Caco-2 (cell line): ENCODE data around the gene BAZ2A. TPM values are rescaled to one million over a fixed set of nuclear protein-coding genes. Genes with fewer than 3 reads are reported as not detected.

Experiments used
- BruUV-seq: library from RNA; stranded (reverse); fragments of 400-500 nt; replicated peaks from 2 replicates; lab custom pipeline; 2021; lab: Mats Ljungman, UMichigan
- CTCF ChIA-PET: fragments of 300-600 bp; sonication (Branson Sonifier 250); formaldehyde crosslinking; loops from one replicate; lab custom pipeline; 2022; ENCODE audit warnings: antibody characterized with exemption; lab: Charles Lee
- POLR2A ChIA-PET: fragments of 300-600 bp; sonication (Branson Sonifier 250); formaldehyde crosslinking; loops from one replicate; lab custom pipeline; 2022; ENCODE audit warnings: antibody characterized with exemption; lab: Charles Lee
- DNase-seq, 2 experiments: peaks; one replicate each; pipeline versions ENCODE4 v3.0.0 to v3.0.0-alpha.2; 2020 to 2022
- H3K27me3 ChIP-seq: replicated peaks from 2 replicates; pipeline ENCODE4 v1.6.0; 2011; ENCODE audit warnings: low read length; ENCODE audit not compliant: control insufficient read depth, insufficient read depth
- H3K36me3 ChIP-seq: 2 replicates; pipeline ENCODE4 v1.5.1; 2011; ENCODE audit warnings: low read length; ENCODE audit not compliant: control insufficient read depth, insufficient read depth
- H3K4me1 ChIP-seq: fragments of 250-450 bp; sonication (Bioruptor Pico); 2 replicates; pipeline ENCODE4 v1.5.1; 2020; ENCODE audit warnings: mild to moderate bottlenecking
- H3K4me3 ChIP-seq: 2 replicates; pipeline ENCODE4 v1.5.1; 2011; ENCODE audit warnings: low read depth, mild to moderate bottlenecking, control low read depth, low read length
- H3K9me3 ChIP-seq: fragments of 250-450 bp; sonication (Bioruptor Pico); 2 replicates; pipeline ENCODE4 v1.5.1; 2020; ENCODE audit warnings: mild to moderate bottlenecking, moderate library complexity
- H3K27ac Mint-ChIP-seq: one replicate; pipeline ENCODE4 v1.8.0; 2022; ENCODE audit warnings: mixed read lengths; ENCODE audit not compliant: unreplicated experiment
- H3K27me3 Mint-ChIP-seq: one replicate; pipeline ENCODE4 v1.8.0; 2022; ENCODE audit warnings: mixed read lengths; ENCODE audit not compliant: insufficient read depth, unreplicated experiment
- H3K36me3 Mint-ChIP-seq: one replicate; pipeline ENCODE4 v1.8.0; 2022; ENCODE audit warnings: mild to moderate bottlenecking, mixed read lengths; ENCODE audit not compliant: insufficient read depth, unreplicated experiment
- H3K4me1 Mint-ChIP-seq: one replicate; pipeline ENCODE4 v1.8.0; 2022; ENCODE audit warnings: low read depth, mixed read lengths; ENCODE audit not compliant: unreplicated experiment
- H3K4me3 Mint-ChIP-seq: one replicate; pipeline ENCODE4 v1.8.0; 2022; ENCODE audit warnings: mild to moderate bottlenecking, moderate library complexity, mixed read lengths; ENCODE audit not compliant: unreplicated experiment
- H3K9me3 Mint-ChIP-seq: one replicate; pipeline ENCODE4 v1.8.0; 2022; ENCODE audit warnings: mixed read lengths; ENCODE audit not compliant: unreplicated experiment
- intact Hi-C: fragments of 100-400 bp; cut with micrococcal nuclease; formaldehyde crosslinking; loops from one replicate; pipeline ENCODE4 v1.10.0; 2022; ENCODE audit not compliant: unreplicated experiment
- total RNA-seq: library from RNA; stranded (reverse); gene quantifications from 2 replicates; pipeline ENCODE4 v1.2.3, GENCODE V29; 2022
- TF ChIP-seq, protein P1 (sequence below), 2 experiments: fragments of 200-600 bp in 1 of 2; IDR thresholded peaks; 1 replicate in 1 of 2; 2 replicates in 1 of 2; pipeline versions ENCODE4 v1.5.1 to v1.8.0; 2011 to 2022; ENCODE audit warnings: antibody characterized with exemption in 1 of 2, control low read depth in 1 of 2, inconsistent platforms in 1 of 2, low read depth in 1 of 2, low read length in 1 of 2, mild to moderate bottlenecking in 1 of 2, moderate library complexity in 1 of 2; ENCODE audit not compliant: insufficient read depth in 1 of 2, severe bottlenecking in 1 of 2, unreplicated experiment in 1 of 2

Gene BAZ2A
- total RNA-seq, 1 experiment from 2014 or later = 104 TPM

DNA sequence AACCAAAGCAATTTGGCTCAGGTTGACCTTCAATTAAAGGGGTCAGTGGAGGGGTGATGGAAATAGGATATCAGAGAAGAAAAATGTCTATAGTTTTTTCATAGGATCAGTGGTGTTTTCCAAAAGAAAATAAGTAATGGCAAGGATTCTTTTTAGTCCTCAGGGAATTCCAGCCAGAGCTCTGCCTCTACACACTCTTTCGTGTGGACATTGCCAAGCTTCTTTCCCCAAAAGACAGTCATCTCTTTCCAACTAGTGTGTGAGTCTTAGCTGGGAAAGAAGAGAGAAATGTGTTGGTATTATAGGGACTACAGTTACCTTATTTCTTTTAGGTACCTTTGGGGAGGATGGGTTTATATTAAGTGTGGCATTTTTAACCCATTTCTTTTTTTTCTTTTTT, 62.0 kb downstream of the BAZ2A start:
- ChIA-PET CTCF (interaction anchor here (0.7 kb wide), 1 partner anchor 19 kb away, joined by 5 read pairs; no protein-coding TSS in a partner anchor), POLR2A (no interaction called here)

DNA sequence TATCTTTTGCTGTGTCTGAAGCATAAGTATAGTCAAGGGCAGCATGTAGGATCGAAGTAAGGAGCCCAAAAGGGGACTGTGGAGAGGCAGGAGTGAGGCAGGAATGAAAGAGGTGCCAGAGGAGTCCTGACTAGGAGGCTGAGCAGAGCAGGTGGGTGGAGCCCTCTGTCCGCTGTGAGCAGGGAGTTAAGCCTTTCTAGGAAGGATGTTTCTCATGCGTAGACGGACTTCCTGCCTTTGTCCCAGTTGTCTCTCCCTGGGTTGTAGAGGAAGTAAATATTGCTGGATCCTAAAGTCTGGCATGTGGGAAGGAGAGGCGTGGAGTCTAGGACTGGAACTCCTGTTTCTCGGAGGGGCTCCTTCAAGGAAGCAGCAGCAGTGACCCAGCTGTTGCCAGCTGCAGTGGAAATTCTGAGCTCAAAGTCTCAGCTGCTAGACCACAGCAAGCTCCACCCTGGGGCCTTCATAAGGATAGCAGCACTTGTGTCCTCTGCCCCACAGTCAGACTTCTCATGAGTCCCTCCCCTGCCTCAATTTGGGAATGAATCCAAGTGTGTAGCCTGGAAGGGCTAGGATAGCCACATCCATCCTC, 64.5 kb downstream of the BAZ2A start:
- no peaks in the 10 kb centered on the region; the same call in 1 of the 2 replicates for H3K36me3 ChIP-seq
- Mint-ChIP-seq H3K27ac (no peak overlapping the region), H3K36me3 (peaks cover 2% of the 10 kb centered on the region), H3K9me3 (no peaks in the 10 kb centered on the region), H3K4me1 (peaks cover 16% of the 10 kb centered on the region), H3K27me3 (no peaks in the 10 kb centered on the region), H3K4me3 (no peak overlapping the region)
- no peaks in the 10 kb centered on the region for H3K9me3 ChIP-seq
- H3K4me1 ChIP-seq = no peaks in the 10 kb centered on the region
- TF ChIP-seq, protein P1, sequence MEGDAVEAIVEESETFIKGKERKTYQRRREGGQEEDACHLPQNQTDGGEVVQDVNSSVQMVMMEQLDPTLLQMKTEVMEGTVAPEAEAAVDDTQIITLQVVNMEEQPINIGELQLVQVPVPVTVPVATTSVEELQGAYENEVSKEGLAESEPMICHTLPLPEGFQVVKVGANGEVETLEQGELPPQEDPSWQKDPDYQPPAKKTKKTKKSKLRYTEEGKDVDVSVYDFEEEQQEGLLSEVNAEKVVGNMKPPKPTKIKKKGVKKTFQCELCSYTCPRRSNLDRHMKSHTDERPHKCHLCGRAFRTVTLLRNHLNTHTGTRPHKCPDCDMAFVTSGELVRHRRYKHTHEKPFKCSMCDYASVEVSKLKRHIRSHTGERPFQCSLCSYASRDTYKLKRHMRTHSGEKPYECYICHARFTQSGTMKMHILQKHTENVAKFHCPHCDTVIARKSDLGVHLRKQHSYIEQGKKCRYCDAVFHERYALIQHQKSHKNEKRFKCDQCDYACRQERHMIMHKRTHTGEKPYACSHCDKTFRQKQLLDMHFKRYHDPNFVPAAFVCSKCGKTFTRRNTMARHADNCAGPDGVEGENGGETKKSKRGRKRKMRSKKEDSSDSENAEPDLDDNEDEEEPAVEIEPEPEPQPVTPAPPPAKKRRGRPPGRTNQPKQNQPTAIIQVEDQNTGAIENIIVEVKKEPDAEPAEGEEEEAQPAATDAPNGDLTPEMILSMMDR (IDR thresholded peaks at IDR 0.05; ENCODE audit: insufficient read depth in 1 of 2, low read depth in 1 of 2, low read length in 1 of 2, severe bottlenecking in 1 of 2, unreplicated experiment in 1 of 2) = no peak
- no TSS peak for BruUV-seq
- ChIA-PET CTCF (interaction anchor here (0.5 to 1.0 kb wide), 4 partner anchors 14 to 274 kb away, joined by 3 to 5 read pairs (median 3); partner anchors contain the start of gene RBMS2), POLR2A (no interaction called here)
- H3K4me3 ChIP-seq = no peak overlapping the region
- intact Hi-C loops = no loop called here
- no peaks in the 10 kb centered on the region for H3K27me3 ChIP-seq
- peak in 1 of 2 experiments; percentile 8 for DNase-seq

More for the DNA sequence above, 62.0 kb downstream of the BAZ2A start:
- H3K4me1 Mint-ChIP-seq = peaks cover 16% of the 10 kb centered on the region
- H3K36me3 ChIP-seq = no peaks in the 10 kb centered on the region; the same call in 1 of the 2 replicates
- intact Hi-C loops = no loop called here
- H3K4me3 Mint-ChIP-seq = no peak overlapping the region
- TF ChIP-seq, protein P1 (IDR thresholded peaks at IDR 0.05; ENCODE audit: insufficient read depth in 1 of 2, low read depth in 1 of 2, low read length in 1 of 2, severe bottlenecking in 1 of 2, unreplicated experiment in 1 of 2) = no peak
- H3K27me3 ChIP-seq = no peaks in the 10 kb centered on the region
- no peaks in the 10 kb centered on the region for H3K9me3 ChIP-seq
- H3K4me3 ChIP-seq = no peak overlapping the region
- no peaks in the 10 kb centered on the region for H3K27me3 Mint-ChIP-seq
- BruUV-seq = no TSS peak
- H3K27ac Mint-ChIP-seq = no peak overlapping the region
- H3K4me1 ChIP-seq = no peaks in the 10 kb centered on the region
- no peaks in the 10 kb centered on the region for H3K9me3 Mint-ChIP-seq
- H3K36me3 Mint-ChIP-seq = peaks cover 15% of the 10 kb centered on the region
- no peak for DNase-seq

DNA sequence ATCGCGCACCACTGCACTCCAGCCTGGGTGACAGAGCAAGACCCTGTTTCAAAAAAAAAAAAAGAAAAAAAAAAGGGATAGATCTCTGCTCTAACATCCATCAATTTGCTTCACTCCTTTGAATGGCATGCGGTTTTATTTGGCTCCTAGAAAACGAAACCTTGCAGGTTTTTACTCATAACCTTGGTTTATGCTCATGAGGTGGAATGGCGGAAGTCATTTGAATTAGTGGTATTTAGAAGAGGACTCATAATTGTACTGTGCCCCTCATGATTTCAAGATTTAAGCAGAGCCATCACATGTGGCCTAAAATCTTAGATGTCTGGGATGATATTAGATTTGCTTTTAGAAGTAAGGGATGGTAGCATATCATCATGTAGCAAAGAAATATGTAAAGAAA, 79.1 kb downstream of the BAZ2A start:
- Histone ChIP-seq H3K9me3 (no peaks in the 10 kb centered on the region), H3K4me1 (no peaks in the 10 kb centered on the region), H3K36me3 (no peaks in the 10 kb centered on the region), H3K27me3 (no peaks in the 10 kb centered on the region), H3K4me3 (no peak overlapping the region)
- intact Hi-C loops = no loop called here
- Mint-ChIP-seq H3K36me3 (peaks cover 4% of the 10 kb centered on the region), H3K27me3 (no peaks in the 10 kb centered on the region), H3K4me3 (no peak overlapping the region), H3K9me3 (no peaks in the 10 kb centered on the region), H3K4me1 (no peaks in the 10 kb centered on the region), H3K27ac (no peak overlapping the region)
- BruUV-seq = no TSS peak
- TF ChIP-seq, protein P1 (IDR thresholded peaks at IDR 0.05; ENCODE audit: insufficient read depth in 1 of 2, low read depth in 1 of 2, low read length in 1 of 2, severe bottlenecking in 1 of 2, unreplicated experiment in 1 of 2) = no peak
- ChIA-PET POLR2A (no interaction called here), CTCF (interaction anchor here (0.5 kb wide), 1 partner anchor 63 kb away, joined by 5 read pairs; the partner anchor contains the start of gene GLS2)
- no peak for DNase-seq
